KOPT-K1 (cell line): ENCODE measurements around the gene TBCC.
A peak's percentile ranks its signal among the peaks of the same experiment; 100 is the strongest.
"Not testable (repeated sequence)": the region's sequence is repeated elsewhere in the genome, so short reads cannot be mapped to it uniquely, and the experiment has no call there.

Experiments used
- H3K27ac ChIP-seq: fragments of 200-600 bp; sonication (generic); 2 replicates; pipeline ENCODE4 v1.5.1; 2016; ENCODE audit warnings: antibody characterized with exemption, mild to moderate bottlenecking, low read depth, low read length; ENCODE audit not compliant: poor library complexity, severe bottlenecking
- H3K36me3 ChIP-seq: fragments of 200-600 bp; sonication (generic); 2 replicates; pipeline ENCODE4 v1.5.1; 2017; ENCODE audit warnings: antibody characterized with exemption, mild to moderate bottlenecking, low read length, moderate library complexity; ENCODE audit not compliant: insufficient read depth
- H3K9me3 ChIP-seq: fragments of 200-600 bp; sonication (generic); 2 replicates; pipeline ENCODE4 v1.5.1; 2017; ENCODE audit warnings: antibody characterized with exemption, low read length, mild to moderate bottlenecking; ENCODE audit not compliant: insufficient read depth, poor library complexity, severe bottlenecking

The TBCC gene

GRCh38 chr6:42756722-42757121 is 10.8 kb upstream of the TBCC start:
- H3K36me3 ChIP-seq, result no peaks in the 10 kb centered on the region
- H3K9me3 ChIP-seq, result no peaks in the 10 kb centered on the region
- H3K27ac ChIP-seq, result no peak overlapping the region

- Histone ChIP-seq H3K9me3 (no peaks in the 10 kb centered on the region), H3K27ac (no peak overlapping the region), H3K36me3 (no peaks in the 10 kb centered on the region)
Measured at GRCh38 chr6:42754759-42755158, 8.9 kb upstream of the TBCC start.

- Histone ChIP-seq H3K9me3 (no peaks in the 10 kb centered on the region), H3K27ac (no peak overlapping the region), H3K36me3 (no peaks in the 10 kb centered on the region)
Measured at GRCh38 chr6:42751055-42751454, 5.2 kb upstream of the TBCC start.

GRCh38 chr6:42748203-42748898 is 2.4 kb upstream of the TBCC start:
- no peak overlapping the region for H3K27ac ChIP-seq
- H3K36me3 ChIP-seq, result no peaks in the 10 kb centered on the region
- H3K9me3 ChIP-seq, result no peaks in the 10 kb centered on the region

- Histone ChIP-seq H3K27ac (peak overlapping the region; percentile 76), H3K9me3 (no peaks in the 10 kb centered on the region), H3K36me3 (no peaks in the 10 kb centered on the region)
Measured at GRCh38 chr6:42746463-42747391, 824 bp upstream of the TBCC start.

GRCh38 chr6:42745083-42745639 is 742 bp downstream of the TBCC start:
- no peaks in the 10 kb centered on the region for H3K36me3 ChIP-seq
- peak overlapping the region; percentile 93 for H3K27ac ChIP-seq

GRCh38 chr6:42744351-42744893 is 1.5 kb downstream of the TBCC start:
- Histone ChIP-seq H3K36me3 (no peaks in the 10 kb centered on the region), H3K27ac (no peak overlapping the region), H3K9me3 (no peaks in the 10 kb centered on the region)

More at GRCh38 chr6:42745083-42745639, 742 bp downstream of the TBCC start:
- no peaks in the 10 kb centered on the region for H3K9me3 ChIP-seq

- Histone ChIP-seq H3K9me3 (no peaks in the 10 kb centered on the region), H3K36me3 (no peaks in the 10 kb centered on the region), H3K27ac (no peak overlapping the region)
Measured at GRCh38 chr6:42742116-42742894, 3.6 kb downstream of the TBCC start.

- Histone ChIP-seq H3K27ac (no peak overlapping the region), H3K9me3 (no peaks in the 10 kb centered on the region), H3K36me3 (no peaks in the 10 kb centered on the region)
Measured at GRCh38 chr6:42740725-42741124, 5.2 kb downstream of the TBCC start.

GRCh38 chr6:42735976-42736375 is 9.9 kb downstream of the TBCC start:
- H3K9me3 ChIP-seq, result no peaks in the 10 kb centered on the region
- no peaks in the 10 kb centered on the region for H3K36me3 ChIP-seq
- no peak overlapping the region for H3K27ac ChIP-seq

GRCh38 chr6:42733867-42734481 is 11.9 kb downstream of the TBCC start:
- not testable (repeated sequence) for H3K9me3 ChIP-seq, H3K27ac ChIP-seq, H3K36me3 ChIP-seq

- no peaks in the 10 kb centered on the region for H3K9me3 ChIP-seq
- no peak overlapping the region for H3K27ac ChIP-seq
- H3K36me3 ChIP-seq, result no peaks in the 10 kb centered on the region
Measured at GRCh38 chr6:42729731-42730130, 16.2 kb downstream of the TBCC start.

GRCh38 chr6:42727627-42728026 is 18.3 kb downstream of the TBCC start:
- H3K36me3 ChIP-seq, result no peaks in the 10 kb centered on the region
- no peak overlapping the region for H3K27ac ChIP-seq
- H3K9me3 ChIP-seq, result no peaks in the 10 kb centered on the region

- no peak overlapping the region for H3K27ac ChIP-seq
- no peaks in the 10 kb centered on the region for H3K36me3 ChIP-seq
- no peaks in the 10 kb centered on the region for H3K9me3 ChIP-seq
Measured at GRCh38 chr6:42727087-42727611, 18.8 kb downstream of the TBCC start.
